Stimulated activated CD4-positive, alpha-beta T cell treated with anti-CD3 and anti-CD28 coated beads, Interleukin-4, amount 100 ng/mL, for 48 hours (primary cell): ENCODE results near the gene PRPH2.
"Not testable (repeated sequence)": the region's sequence is repeated elsewhere in the genome, so short reads cannot be mapped to it uniquely, and the experiment has no call there.

ENCODE experiments used
- DNase-seq, 2 donors: peaks; one replicate each; pipeline ENCODE4 v3.0.0-alpha.2; 2020; ENCODE audit warnings: low read depth in 2 of 2

Gene PRPH2

GRCh38 chr6:42698217-42698616 lies 24.2 kb downstream of the PRPH2 start:
- no peak for DNase-seq

- no peak for DNase-seq
Observed at GRCh38 chr6:42697268-42697655, 25.1 kb downstream of the PRPH2 start.

DNA sequence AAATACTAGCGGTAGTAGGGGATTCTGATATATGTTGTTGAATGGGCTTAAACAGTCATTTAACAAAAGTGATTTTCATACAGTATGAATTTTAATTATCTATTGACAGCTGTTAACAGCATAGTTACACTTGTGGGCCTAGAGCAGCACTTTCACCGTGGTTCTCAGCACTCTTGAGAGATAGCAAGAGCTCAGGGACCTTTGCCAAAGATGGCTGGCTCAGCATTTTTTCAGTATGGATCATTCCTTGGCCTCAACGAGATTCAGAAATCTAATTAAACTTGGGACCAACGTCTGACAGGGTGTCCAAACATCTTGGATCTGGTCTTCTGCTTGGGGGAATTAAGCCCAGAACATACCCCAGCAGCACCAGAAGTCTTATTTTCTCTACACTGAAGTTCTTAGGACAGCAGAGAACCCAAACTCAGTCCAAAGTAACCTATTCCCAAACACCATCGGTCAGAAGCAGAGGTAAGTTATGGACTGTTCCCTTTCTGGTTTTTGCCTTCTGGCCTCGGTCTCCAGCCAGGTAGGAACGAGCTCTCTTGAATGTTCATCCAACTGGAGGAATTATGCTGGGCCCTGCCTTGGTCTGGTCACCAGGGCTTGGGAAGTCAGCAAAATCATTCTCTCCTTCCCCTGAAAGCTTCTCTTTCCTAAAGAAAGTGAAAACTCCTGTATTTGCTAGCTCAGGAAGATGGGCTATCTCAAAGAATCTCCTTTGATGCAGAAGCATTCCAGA lies 25.7 kb downstream of the PRPH2 start:
- no peak for DNase-seq

DNA sequence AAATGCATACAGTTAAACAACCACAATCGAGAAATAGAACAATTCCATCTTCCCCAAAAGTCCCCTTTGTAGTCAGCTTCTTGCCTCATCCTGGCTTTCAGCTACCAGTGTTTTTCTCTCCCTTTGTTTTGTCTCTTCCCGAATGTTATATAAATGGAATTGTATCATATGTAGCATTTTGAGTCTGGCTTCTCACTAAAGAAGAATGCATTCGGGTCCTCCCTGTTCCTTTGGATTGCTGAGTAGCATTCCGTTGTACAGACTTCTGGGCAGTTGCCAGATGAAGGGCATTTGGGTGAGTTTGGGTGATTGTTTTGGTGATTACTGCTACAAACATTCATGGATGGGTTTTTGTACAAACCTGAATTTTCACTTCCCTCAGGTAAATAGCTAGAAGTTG lies 27.8 kb downstream of the PRPH2 start:
- DNase-seq: no peak

DNA sequence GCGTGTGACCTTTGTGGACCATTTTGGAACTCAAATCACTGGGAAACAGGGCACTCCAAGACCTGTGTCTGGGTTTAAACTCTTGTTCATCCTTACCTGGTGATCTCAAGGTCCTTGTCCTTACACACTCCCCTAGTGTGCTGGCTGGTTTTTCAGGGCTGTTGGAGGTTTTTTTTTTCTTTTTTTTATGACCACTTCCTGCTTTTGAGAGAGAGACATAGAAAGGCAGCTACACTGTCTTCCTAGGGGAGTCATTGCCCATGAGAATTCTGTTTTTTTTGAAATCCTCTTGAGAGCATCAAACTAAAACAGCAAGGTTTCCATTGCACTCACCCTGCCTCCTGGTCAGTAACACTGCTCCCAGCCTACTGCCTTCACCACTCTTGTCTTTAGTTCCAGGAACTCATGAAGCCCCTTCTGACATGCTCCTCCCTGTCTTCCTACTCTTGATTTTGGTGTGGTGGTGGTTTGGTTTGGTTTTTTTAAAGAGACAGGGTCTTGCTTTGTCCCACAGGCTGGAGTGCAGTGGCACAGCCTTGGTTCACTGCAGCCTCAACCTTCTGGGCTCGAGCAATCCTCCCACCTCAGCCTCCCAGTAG lies 28.6 kb downstream of the PRPH2 start:
- no peak for DNase-seq

- DNase-seq: no peak
Observed at GRCh38 chr6:42692137-42692911, 30.1 kb downstream of the PRPH2 start.

DNA sequence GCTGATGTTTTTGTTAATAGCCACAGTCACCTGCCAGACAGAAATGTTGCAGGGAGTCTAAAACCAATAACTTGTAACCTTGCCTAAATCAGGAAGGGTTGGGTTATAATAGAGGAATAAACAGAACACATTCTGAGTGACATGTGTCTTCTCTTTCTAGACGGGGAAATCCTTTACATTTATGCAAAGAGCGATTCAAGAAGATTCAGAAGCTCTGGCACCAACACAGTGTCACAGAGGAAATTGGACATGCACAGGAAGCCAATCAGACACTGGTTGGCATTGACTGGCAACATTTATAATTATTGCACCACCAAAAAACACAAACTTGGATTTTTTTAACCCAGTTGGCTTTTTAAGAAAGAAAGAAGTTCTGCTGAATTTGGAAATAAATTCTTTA lies 31.5 kb downstream of the PRPH2 start:
- DNase-seq: no peak

GRCh38 chr6:42690151-42690702 lies 32.2 kb downstream of the PRPH2 start:
- DNase-seq: no peak

DNA sequence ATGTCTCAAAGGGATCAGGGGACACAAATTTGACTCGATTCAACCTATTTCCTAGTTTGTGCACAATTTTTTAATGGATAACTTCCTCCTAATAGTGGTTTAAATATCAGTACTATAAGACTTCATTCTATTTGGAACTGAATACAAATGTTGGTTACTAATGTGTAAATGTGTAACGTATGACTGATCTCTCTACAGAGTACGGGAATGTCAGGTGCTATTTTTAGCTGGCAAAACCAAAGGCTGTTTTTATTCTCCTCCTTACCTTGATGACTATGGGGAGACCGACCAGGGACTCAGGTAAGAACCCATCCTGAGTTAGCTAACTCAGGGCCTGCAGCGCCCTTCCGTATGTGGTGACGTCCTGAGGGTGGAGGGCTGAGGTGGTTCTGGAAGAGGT lies 33.0 kb downstream of the PRPH2 start:
- no peak for DNase-seq

GRCh38 chr6:42688281-42688680 lies 34.1 kb downstream of the PRPH2 start:
- DNase-seq: no peak

DNA sequence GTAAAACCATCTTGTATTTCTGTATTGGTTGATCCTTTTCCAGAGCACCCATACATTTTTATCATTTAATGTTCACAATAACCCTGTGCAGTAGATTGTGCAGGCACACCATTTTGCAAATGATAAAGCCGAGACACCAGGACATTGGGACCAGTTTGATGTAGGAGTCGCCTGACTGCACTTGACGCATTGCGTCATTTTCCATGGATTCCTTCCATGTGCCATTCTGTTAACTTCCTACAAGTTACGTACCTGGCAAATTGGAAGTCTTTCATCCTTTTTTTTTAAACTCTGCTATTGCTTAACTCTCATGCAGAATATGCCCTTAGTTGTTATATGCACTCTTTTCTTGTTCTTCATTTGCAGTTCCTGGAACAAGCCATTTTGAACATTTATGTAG lies 43.0 kb downstream of the PRPH2 start:
- DNase-seq: no peak

- DNase-seq: no peak
Observed at GRCh38 chr6:42674780-42675179, 47.6 kb downstream of the PRPH2 start.

DNA sequence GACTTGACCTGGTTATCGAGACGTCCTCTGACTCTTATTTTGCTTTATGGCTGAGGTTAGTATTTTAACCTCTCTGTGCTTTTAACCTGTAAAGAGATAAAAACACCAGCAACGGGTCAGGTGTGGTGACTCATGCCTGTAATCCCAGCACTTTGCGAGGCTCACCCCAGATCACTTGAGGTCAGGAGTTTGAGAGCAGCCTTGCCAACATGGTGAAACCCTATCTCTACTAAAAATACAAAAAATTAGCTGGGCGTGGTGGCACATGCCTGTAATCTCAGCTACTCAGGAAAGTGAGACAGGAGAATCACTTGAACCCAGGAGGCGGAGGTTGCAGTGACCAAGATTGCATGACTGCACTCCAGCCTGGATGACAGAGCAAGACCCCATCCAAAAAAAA lies 48.0 kb downstream of the PRPH2 start:
- not testable (repeated sequence) for DNase-seq

- DNase-seq: no peak
Observed at GRCh38 chr6:42664718-42665117, 57.7 kb downstream of the PRPH2 start.

DNA sequence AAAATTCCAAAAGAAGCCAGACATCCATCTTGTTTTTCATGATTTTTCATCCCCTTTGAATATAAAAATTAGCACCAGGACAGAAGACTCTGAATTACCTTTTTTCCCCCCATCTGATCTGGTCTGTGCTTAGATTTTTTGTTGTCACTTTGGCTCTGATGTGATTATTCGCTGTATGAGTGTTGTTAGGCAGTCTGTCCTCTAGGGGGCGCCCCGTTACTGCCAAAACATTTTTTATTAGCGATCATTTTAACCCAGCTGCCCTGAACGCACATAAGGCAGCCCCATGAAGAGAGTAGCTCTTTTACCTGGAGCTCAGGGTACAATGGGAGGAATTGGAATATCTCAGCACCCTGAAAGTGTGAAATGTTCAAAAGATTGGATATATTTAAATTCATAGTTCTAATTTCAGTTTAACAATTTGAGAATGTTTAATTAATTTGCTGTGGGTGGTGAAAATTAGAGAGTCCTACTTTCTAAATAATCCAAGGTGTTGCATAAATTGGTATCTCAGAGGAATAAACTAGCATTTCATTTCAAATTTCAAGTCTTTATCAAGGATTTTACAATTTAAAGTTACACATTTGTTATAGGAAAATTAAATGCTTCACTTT lies 60.8 kb downstream of the PRPH2 start:
- peak; percentile 63 to 80 for DNase-seq

- no peak for DNase-seq
Observed at GRCh38 chr6:42659806-42660205, 62.6 kb downstream of the PRPH2 start.

GRCh38 chr6:42653851-42654250 lies 68.5 kb downstream of the PRPH2 start:
- DNase-seq: no peak

DNA sequence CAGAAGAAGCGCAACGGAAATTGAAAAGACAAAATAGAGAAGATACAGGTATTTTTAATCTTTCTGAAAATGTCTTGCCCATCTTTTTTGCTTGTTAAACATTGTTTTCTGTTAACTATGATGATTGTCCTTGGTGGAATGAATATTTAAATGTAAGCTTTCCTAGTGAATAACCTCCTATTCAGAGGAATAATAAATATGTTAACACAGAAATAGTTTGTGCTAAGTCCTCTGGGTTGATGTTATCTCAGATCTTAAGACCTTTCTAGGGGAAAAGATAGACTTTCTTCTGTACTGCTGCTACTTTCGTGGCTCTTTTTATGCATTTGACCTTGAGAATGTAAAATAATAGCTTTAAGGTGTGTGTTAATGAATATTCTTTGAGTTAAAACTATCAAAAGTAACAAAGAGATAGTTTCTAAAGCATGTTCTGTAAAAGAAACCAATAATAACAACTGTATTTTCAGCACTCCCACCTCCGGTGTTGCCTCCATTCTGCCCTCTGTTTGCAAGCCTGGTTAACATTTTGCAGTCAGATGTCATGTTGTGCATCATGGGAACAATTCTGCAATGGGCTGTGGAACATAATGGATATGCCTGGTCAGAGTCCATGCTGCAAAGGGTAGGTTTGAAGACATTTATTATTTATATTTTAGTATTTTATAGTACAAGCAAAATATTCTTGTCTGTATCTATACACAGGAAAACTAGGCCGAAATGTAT lies 70.2 kb downstream of the PRPH2 start:
- DNase-seq: no peak
